ENCODE results near the gene PEPD.

GRCh38 chr19:33521480-33522370, at the start of gene PEPD:
- TF ChIP-seq CTCF (IDR thresholded peaks at IDR 0.05) (no peak), POLR2AphosphoS5 (IDR thresholded peaks at IDR 0.05) (peak; percentile 49 to 88 (median 79))
